ENCODE measurements around the gene ZDHHC14. TPM values are rescaled to one million over a fixed set of nuclear protein-coding genes. Genes with fewer than 3 reads are reported as not detected.

The ZDHHC14 gene
- total RNA-seq, 1 experiment from 2014 or later, result 1.7 TPM

DNA sequence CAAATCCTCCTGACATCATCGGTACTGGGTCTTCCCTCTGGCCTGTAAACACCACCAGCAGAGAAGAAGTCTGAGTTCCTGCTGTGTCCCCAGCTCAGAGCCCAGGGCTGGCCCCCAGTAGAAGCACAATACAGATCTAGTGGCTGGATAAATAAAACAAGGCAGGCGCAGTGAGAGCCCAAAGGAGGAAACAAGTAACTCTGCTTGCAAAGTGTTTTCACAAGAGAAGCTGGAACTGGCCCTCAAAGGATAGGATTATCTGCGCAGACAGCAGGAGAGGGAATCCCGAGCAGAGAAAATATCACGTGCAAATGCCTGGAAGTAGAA lies 205.1 kb downstream of the ZDHHC14 start:
- WGBS (ENCODE audit: extremely low coverage, insufficient read length, low lambda C conversion rate), result no CpG with 5 or more reads among the region's 5 CpGs
- no peaks in the 10 kb centered on the region for H4K20me1 ChIP-seq (ENCODE audit: control insufficient read depth, insufficient read depth, insufficient read length)

More for the DNA sequence above, 205.1 kb downstream of the ZDHHC14 start:
- Histone ChIP-seq H3T11ph (ENCODE audit: low read length) (no peak overlapping the region), H2AFZ (ENCODE audit: low read length) (no peak overlapping the region), H2BK12ac (ENCODE audit: insufficient read length, low read depth, low read length) (no peak overlapping the region), H2BK120ac (ENCODE audit: low read depth, low read length, poor library complexity, severe bottlenecking) (no peak overlapping the region), H4K5ac (ENCODE audit: insufficient read length, low read depth, low read length) (no peak overlapping the region), H3K79me1 (ENCODE audit: insufficient read depth, low read depth, low read length, poor library complexity, severe bottlenecking) (no peaks in the 10 kb centered on the region), H3K4me1 (ENCODE audit: insufficient read depth, low read length) (no peaks in the 10 kb centered on the region), H2BK15ac (ENCODE audit: low read depth, low read length) (no peak overlapping the region), H3K27ac (ENCODE audit: insufficient read length, low read depth, low read length) (no peak overlapping the region), H3K23me2 (ENCODE audit: insufficient read length, low read depth, low read length, poor library complexity, severe bottlenecking) (no peaks in the 10 kb centered on the region), H3K9ac (ENCODE audit: extremely low read depth, insufficient read length, low read length) (no peak overlapping the region), H3K23ac (ENCODE audit: insufficient read length, low read depth, low read length) (no peak overlapping the region), H2BK5ac (ENCODE audit: insufficient read length, low read length) (no peak overlapping the region), H3K18ac (ENCODE audit: insufficient read length, low read depth, low read length) (no peak overlapping the region), H3K4ac (ENCODE audit: low read depth, low read length) (no peak overlapping the region), H2BK20ac (ENCODE audit: low read depth, low read length, poor library complexity, severe bottlenecking) (no peak overlapping the region), H4K91ac (ENCODE audit: insufficient read length, low read depth, low read length) (no peak overlapping the region), H3K56ac (ENCODE audit: insufficient read length, low read depth, low read length) (no peak overlapping the region), H3K14ac (ENCODE audit: insufficient read depth, low read length) (no peak overlapping the region), H2AK5ac (ENCODE audit: insufficient read length, low read length) (no peak overlapping the region), H3K79me2 (ENCODE audit: insufficient read depth, low read length) (no peaks in the 10 kb centered on the region), H4K8ac (replicated peaks; ENCODE audit: insufficient read length, low read depth, low read length) (no peak overlapping the region), H3K4me2 (ENCODE audit: insufficient read depth, insufficient read length, low read length) (no peak overlapping the region), H3K27me3 (ENCODE audit: insufficient read depth, low read length) (no peaks in the 10 kb centered on the region), H3K9me3 (ENCODE audit: control insufficient read depth, low read depth, low read length) (peaks cover 7% of the 10 kb centered on the region)
- no peak overlapping the region; a peak in 1 of 7 replicates for H3K27ac Mint-ChIP-seq
- H3K4me3 Mint-ChIP-seq, result no peak overlapping the region
- peaks cover 34 to 36% of the 10 kb centered on the region in 2 experiments for H3K9me3 Mint-ChIP-seq
- H3K27me3 Mint-ChIP-seq (ENCODE audit: low read depth), result peaks cover 4% of the 10 kb centered on the region
- TF ChIP-seq, protein P1, sequence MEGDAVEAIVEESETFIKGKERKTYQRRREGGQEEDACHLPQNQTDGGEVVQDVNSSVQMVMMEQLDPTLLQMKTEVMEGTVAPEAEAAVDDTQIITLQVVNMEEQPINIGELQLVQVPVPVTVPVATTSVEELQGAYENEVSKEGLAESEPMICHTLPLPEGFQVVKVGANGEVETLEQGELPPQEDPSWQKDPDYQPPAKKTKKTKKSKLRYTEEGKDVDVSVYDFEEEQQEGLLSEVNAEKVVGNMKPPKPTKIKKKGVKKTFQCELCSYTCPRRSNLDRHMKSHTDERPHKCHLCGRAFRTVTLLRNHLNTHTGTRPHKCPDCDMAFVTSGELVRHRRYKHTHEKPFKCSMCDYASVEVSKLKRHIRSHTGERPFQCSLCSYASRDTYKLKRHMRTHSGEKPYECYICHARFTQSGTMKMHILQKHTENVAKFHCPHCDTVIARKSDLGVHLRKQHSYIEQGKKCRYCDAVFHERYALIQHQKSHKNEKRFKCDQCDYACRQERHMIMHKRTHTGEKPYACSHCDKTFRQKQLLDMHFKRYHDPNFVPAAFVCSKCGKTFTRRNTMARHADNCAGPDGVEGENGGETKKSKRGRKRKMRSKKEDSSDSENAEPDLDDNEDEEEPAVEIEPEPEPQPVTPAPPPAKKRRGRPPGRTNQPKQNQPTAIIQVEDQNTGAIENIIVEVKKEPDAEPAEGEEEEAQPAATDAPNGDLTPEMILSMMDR (conservative IDR thresholded peaks at IDR 0.05), result no peak
- peaks cover 9 to 10% of the 10 kb centered on the region in 2 experiments for H3K4me1 Mint-ChIP-seq
- no peak for DNase-seq
- peaks cover 23 to 31% (median 24%) of the 10 kb centered on the region in 3 experiments for H3K36me3 Mint-ChIP-seq (ENCODE audit: insufficient read depth in 1 of 3, low read depth in 3 of 3)

All from H9 (cell line).